GM12864 (cell line): Measurements from ENCODE around the gene ALDOC.

Experiments
- DNase-seq: peaks from one replicate; pipeline ENCODE4 v3.0.0-alpha.2; 2011; ENCODE audit warnings: low read depth
- H3K4me3 ChIP-seq: 2 replicates; pipeline ENCODE4 v1.5.1; 2011; ENCODE audit warnings: mild to moderate bottlenecking, low read depth, low read length, control low read depth
- TF ChIP-seq, protein P1 (sequence below): IDR thresholded peaks from 2 replicates; pipeline ENCODE4 v1.5.1; 2011; ENCODE audit warnings: low read depth, mild to moderate bottlenecking, moderate library complexity, low read length, control low read depth, inconsistent platforms; ENCODE audit errors: missing control alignments

Gene ALDOC

DNA sequence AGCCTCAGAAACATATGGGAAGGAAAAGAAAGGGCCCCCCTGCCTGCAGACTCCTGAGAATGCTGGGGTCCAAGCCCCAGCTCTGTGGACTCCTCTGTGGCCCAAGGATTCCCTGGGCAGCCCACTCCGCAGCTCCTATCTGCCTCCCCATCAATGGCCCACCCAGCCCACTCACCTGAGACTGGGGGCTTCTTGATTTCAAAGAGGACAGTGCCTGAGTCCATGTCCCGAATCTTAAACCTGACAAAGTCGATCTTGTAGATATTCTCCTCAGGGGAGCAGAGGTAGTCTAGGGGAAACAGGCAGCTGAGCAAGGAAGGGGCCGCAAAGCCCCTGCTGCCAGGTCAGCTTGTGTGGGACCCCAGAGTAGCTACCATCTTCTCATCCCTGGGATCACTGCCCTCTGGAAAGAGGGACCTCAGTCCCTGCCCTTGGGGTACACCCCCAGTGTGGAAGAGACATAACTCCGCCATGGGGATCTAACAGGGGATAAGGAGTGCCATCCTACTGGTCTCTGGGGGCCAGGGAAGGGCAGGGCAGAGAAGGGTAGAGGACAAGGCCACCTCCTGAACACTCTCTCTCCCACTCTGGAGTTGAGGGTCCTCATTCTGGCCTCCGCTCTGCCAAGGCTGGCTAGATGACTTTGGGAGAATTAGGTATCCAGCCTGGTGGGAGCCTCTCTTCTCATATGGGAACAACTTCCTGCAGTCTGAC lies 28.1 kb downstream of the ALDOC start:
- TF ChIP-seq, protein P1, sequence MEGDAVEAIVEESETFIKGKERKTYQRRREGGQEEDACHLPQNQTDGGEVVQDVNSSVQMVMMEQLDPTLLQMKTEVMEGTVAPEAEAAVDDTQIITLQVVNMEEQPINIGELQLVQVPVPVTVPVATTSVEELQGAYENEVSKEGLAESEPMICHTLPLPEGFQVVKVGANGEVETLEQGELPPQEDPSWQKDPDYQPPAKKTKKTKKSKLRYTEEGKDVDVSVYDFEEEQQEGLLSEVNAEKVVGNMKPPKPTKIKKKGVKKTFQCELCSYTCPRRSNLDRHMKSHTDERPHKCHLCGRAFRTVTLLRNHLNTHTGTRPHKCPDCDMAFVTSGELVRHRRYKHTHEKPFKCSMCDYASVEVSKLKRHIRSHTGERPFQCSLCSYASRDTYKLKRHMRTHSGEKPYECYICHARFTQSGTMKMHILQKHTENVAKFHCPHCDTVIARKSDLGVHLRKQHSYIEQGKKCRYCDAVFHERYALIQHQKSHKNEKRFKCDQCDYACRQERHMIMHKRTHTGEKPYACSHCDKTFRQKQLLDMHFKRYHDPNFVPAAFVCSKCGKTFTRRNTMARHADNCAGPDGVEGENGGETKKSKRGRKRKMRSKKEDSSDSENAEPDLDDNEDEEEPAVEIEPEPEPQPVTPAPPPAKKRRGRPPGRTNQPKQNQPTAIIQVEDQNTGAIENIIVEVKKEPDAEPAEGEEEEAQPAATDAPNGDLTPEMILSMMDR = no peak
- no peak overlapping the region for H3K4me3 ChIP-seq
- no peak for DNase-seq

DNA sequence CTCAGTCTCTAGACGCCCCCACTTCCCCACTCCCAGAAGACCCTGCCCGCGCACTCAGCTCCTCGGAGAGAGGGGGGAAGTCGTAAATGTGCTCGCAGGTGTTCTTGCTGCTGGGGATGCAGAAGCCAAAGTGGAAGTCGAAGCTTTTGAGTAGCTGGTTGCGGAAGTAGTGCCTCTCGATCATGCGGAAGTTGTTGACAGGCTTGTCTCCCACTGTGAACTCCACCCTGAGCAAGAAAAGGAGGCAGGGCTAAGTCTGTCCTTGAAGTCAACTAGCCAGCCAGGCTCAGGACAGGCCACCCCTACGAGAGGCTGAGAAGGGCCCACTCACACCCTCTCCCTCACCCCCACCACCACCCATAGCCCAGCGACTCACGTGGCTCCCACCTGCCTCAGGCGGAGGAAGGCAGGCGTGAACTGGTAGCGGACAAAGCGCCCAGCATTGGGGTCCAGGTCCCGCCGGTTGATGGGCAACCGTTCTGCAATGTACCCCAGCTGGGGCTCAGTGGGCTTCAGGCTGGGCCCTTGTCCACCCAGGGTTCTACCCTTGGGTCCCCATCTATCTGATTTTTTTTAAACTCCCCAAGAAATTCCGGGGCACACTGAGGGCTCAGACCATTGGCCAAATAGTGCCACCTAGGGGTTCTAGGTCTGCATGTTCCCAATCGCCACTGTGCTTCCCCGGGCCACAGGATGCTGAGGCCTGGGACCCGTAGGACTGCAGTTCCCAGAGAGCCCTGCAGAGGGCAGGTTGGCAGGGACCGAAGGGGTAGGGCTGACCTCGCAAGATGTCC lies 28.9 kb downstream of the ALDOC start:
- peak overlapping the region; percentile 16 for H3K4me3 ChIP-seq
- DNase-seq = peak; percentile 64
- TF ChIP-seq, protein P1 = peak; percentile 95

DNA sequence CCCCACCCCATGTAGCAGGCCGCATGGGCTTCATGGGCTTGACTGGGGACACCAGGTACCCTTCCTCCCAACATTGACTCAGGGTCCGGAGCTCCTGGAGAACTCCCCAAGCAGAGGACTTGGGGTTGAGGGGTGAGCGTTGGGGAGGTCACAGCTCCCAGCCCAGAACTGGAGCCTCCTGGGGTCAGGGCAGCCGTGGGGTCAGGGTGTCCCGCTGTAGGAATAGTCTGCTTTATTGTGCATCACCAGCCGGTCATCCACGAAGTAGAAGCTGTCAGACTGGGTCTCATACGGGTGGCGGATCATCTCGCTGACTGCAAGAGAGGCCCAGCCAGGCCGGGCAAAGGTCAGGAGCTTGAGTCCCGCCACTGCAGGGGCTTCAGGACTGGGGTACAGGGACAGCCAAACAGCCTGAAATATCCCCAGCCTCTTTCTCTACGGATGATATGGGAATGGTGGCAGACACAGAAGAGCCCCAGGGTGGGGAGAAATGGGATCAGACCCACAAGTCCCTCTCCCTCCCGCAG lies 29.5 kb downstream of the ALDOC start:
- no peak overlapping the region for H3K4me3 ChIP-seq
- no peak for DNase-seq
- TF ChIP-seq, protein P1 = no peak

DNA sequence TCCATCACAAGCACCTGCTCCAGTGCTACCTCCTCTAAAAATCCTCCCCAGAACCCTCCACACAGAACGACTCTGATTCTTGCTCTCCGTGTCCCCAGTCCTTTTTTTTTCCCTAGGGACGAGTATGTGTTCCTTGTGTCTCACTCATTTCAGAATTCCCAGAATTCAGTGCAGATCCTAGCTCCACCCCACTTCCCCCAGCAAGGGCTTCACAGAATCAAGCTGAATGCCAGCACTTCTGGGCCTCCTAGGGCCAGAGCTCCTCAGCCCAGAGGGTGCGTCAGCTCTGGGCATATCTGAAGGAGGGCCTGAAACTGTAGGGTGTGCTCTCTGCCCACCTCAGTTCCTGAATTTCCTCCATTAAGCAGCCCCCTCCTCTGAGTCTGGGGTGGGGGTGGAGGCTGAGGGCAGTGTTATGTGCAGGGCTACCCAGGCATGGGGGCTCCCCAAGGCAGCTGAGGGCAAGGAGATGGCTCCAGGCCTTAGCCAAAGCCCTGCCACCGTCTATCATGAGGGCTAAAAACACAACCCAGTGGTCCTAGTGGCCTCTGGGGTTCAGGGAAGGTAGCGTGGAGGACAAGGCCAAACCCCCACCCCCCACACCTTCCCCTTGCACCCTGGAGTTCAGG lies 30.8 kb downstream of the ALDOC start:
- DNase-seq = no peak
- TF ChIP-seq, protein P1 = no peak
- H3K4me3 ChIP-seq = no peak overlapping the region

DNA sequence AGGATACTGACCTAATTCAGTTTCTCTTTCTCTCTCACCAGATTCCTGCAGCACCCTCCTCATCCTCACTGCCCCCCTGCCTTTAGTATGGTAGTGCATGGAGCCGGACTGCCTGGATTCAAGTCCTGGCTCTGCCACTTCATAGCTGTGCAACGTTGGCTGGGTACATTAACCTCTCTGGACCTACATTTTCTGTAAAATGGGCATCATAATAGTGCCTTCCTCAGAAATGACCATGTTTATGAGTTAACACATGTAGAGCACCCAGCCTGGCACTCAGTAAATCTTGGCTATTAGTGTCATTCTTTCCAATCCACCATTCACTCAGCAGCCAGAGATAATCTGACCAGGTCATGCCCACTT lies 31.6 kb downstream of the ALDOC start:
- no peak overlapping the region for H3K4me3 ChIP-seq
- DNase-seq = no peak
- TF ChIP-seq, protein P1 = no peak

DNA sequence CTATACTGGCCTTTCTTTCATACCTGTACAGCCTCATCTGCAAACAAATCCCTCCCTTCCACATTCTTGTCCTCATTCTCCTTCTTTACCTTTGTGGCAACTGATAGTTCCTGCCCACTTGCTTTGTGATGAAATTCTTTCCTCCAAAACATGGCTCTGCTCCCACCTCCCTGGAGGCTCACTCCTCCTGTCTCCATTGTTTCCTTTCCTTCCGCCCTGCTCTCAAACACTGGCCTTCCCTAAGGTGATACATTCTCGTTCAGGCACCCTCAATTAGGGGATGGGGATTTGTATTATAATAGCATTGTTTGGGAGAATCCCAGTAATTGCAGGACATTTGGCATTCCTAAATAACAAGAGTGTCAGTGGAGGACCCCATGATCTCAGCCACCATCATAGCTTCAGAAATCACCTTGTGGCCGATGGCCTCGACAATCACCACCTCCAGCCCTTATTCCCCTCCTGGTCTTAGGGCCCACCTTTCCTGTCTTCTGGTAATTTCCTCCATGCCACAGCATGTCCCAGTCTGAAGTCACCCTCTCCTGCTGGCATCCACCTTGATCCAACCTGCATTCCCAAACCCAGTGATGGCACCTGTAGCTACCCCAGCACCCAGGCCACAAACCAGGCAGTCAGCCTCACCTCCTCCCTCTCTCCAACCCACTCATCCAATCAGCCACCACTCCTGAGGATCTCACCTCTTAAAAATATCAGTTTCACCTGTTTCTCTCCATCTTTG lies 32.1 kb downstream of the ALDOC start:
- TF ChIP-seq, protein P1 = no peak
- no peak overlapping the region for H3K4me3 ChIP-seq
- no peak for DNase-seq
